Stimulated activated CD8-positive, alpha-beta memory T cell treated with anti-CD3 and anti-CD28 coated beads, Interleukin-15, amount 100 ng/mL, for 48 hours (primary cell): ENCODE measurements around the gene MPP4.

Experiments
- DNase-seq, 2 donors: peaks; one replicate each; pipeline ENCODE4 v3.0.0-alpha.2; 2020; ENCODE audit warnings: low read depth in 2 of 2

The MPP4 gene

GRCh38 chr2:201698588-201699226 lies at the start of gene MPP4:
MPP4 (minus strand) TSS chr2:201698644; CDS start chr2:201693954, 4,690 bp downstream.
- no peak for DNase-seq

- DNase-seq: no peak
These were observed 48.1 kb upstream of the MPP4 start for GRCh38 chr2:201746551-201746950.

- no peak for DNase-seq
These were observed 37.0 kb upstream of the MPP4 start for GRCh38 chr2:201735486-201735885.

GRCh38 chr2:201734111-201734510 lies 35.7 kb upstream of the MPP4 start:
- no peak for DNase-seq

GRCh38 chr2:201733544-201733943 lies 35.1 kb upstream of the MPP4 start:
- DNase-seq: no peak

GRCh38 chr2:201730651-201731285 lies 32.3 kb upstream of the MPP4 start:
- no peak for DNase-seq

- no peak for DNase-seq
These were observed 17.0 kb upstream of the MPP4 start for GRCh38 chr2:201715459-201715858.

GRCh38 chr2:201712726-201713125 lies 14.3 kb upstream of the MPP4 start:
- no peak for DNase-seq

- DNase-seq: no peak
These were observed 11.3 kb upstream of the MPP4 start for GRCh38 chr2:201709747-201710146.

GRCh38 chr2:201709049-201709448 lies 10.6 kb upstream of the MPP4 start:
- no peak for DNase-seq

- no peak for DNase-seq
These were observed 9.3 kb upstream of the MPP4 start for GRCh38 chr2:201707753-201708152.

GRCh38 chr2:201707142-201707541 lies 8.7 kb upstream of the MPP4 start:
- no peak for DNase-seq

GRCh38 chr2:201704536-201704935 lies 6.1 kb upstream of the MPP4 start:
- DNase-seq: no peak

GRCh38 chr2:201701646-201702045 lies 3.2 kb upstream of the MPP4 start:
- DNase-seq: no peak

GRCh38 chr2:201699416-201699815 lies 972 bp upstream of the MPP4 start:
- DNase-seq: no peak

- no peak for DNase-seq
These were observed 545 bp downstream of the MPP4 start for GRCh38 chr2:201697899-201698298.

- no peak for DNase-seq
These were observed 2.2 kb downstream of the MPP4 start for GRCh38 chr2:201696151-201696659.

- DNase-seq: no peak
These were observed 13.3 kb downstream of the MPP4 start for GRCh38 chr2:201685156-201685555.

GRCh38 chr2:201680743-201681142 lies 17.7 kb downstream of the MPP4 start:
- DNase-seq: no peak

- no peak for DNase-seq
These were observed 20.0 kb downstream of the MPP4 start for GRCh38 chr2:201678401-201678800.

GRCh38 chr2:201675454-201675853 lies 23.0 kb downstream of the MPP4 start:
- DNase-seq: no peak

- DNase-seq: no peak
These were observed 23.6 kb downstream of the MPP4 start for GRCh38 chr2:201674794-201675193.

GRCh38 chr2:201674298-201674697 lies 24.1 kb downstream of the MPP4 start:
- DNase-seq: no peak

GRCh38 chr2:201673546-201673945 lies 24.9 kb downstream of the MPP4 start:
- no peak for DNase-seq
